MM.1S (cell line): ENCODE results near the gene ZNF23.

Experiments used
- CTCF ChIP-seq: fragments of 300-600 bp; sonication (generic); IDR thresholded peaks from 2 replicates; pipeline ENCODE4 v1.5.1; 2016; ENCODE audit warnings: antibody characterized with exemption, low read length, mixed read lengths
- EZH2 ChIP-seq: fragments of 300-600 bp; sonication (generic); optimal IDR thresholded peaks from 2 replicates; pipeline ENCODE3; 2017; ENCODE audit warnings: low read depth, mild to moderate bottlenecking, antibody characterized with exemption, low read length, mixed read lengths
- EZH2phosphoT487 ChIP-seq: fragments of 300-600 bp; sonication (generic); IDR thresholded peaks from 2 replicates; pipeline ENCODE4 v1.6.1; 2018; ENCODE audit warnings: antibody characterized with exemption, low read length

- TF ChIP-seq CTCF (no peak), EZH2 (no peak), EZH2phosphoT487 (no peak)
Measured at GRCh38 chr16:71467810-71468209, 5.8 kb upstream of the ZNF23 start.
